Stimulated activated CD8-positive, alpha-beta memory T cell treated with anti-CD3 and anti-CD28 coated beads, Interleukin-15, amount 100 ng/mL, for 48 hours (primary cell): Measurements from ENCODE around the gene KRT82.
"Not testable (repeated sequence)": the region's sequence is repeated elsewhere in the genome, so short reads cannot be mapped to it uniquely, and the experiment has no call there.

Source experiments
- DNase-seq, 2 donors: peaks; one replicate each; pipeline ENCODE4 v3.0.0-alpha.2; 2020; ENCODE audit warnings: low read depth in 2 of 2

Gene KRT82

GRCh38 chr12:52361553-52361952 is 44.6 kb downstream of the KRT82 start:
- no peak for DNase-seq

GRCh38 chr12:52360663-52361271 is 45.4 kb downstream of the KRT82 start:
- no peak for DNase-seq

GRCh38 chr12:52360106-52360662 is 46.0 kb downstream of the KRT82 start:
- no peak for DNase-seq

- no peak for DNase-seq
Observed at GRCh38 chr12:52359621-52360061, 46.5 kb downstream of the KRT82 start.

- DNase-seq = no peak
Observed at GRCh38 chr12:52358575-52359350, 47.4 kb downstream of the KRT82 start.

- DNase-seq = no peak
Observed at GRCh38 chr12:52356762-52357580, 49.2 kb downstream of the KRT82 start.

- DNase-seq = no peak
Observed at GRCh38 chr12:52356031-52356761, 49.9 kb downstream of the KRT82 start.

GRCh38 chr12:52355176-52355575 is 51.0 kb downstream of the KRT82 start:
- no peak for DNase-seq

- no peak for DNase-seq
Observed at GRCh38 chr12:52354200-52354599, 51.9 kb downstream of the KRT82 start.

GRCh38 chr12:52353766-52354165 is 52.4 kb downstream of the KRT82 start:
- no peak for DNase-seq

- no peak for DNase-seq
Observed at GRCh38 chr12:52352951-52353350, 53.2 kb downstream of the KRT82 start.

GRCh38 chr12:52351196-52352059 is 54.7 kb downstream of the KRT82 start:
- DNase-seq = peak in 1 of 2 donors; percentile 19

- DNase-seq = no peak
Observed at GRCh38 chr12:52350786-52351185, 55.3 kb downstream of the KRT82 start.

GRCh38 chr12:52350021-52350620 is 56.0 kb downstream of the KRT82 start:
- DNase-seq = no peak

- no peak for DNase-seq
Observed at GRCh38 chr12:52349196-52349595, 56.9 kb downstream of the KRT82 start.

GRCh38 chr12:52347551-52348510 is 58.3 kb downstream of the KRT82 start:
- no peak for DNase-seq

- no peak for DNase-seq
Observed at GRCh38 chr12:52347016-52347415, 59.1 kb downstream of the KRT82 start.

GRCh38 chr12:52346593-52346992 is 59.5 kb downstream of the KRT82 start:
- DNase-seq = no peak

GRCh38 chr12:52345041-52345440 is 61.1 kb downstream of the KRT82 start:
- DNase-seq = not testable (repeated sequence)
